Transverse colon (tissue), 4 donors: ENCODE measurements around the gene CADPS2.

Experiments used
- EP300 ChIP-seq: sonication (generic); formaldehyde crosslinking; IDR thresholded peaks from one replicate; pipeline ENCODE4 v1.6.1; 2017; ENCODE audit warnings: antibody characterized with exemption, low read depth
- POLR2A ChIP-seq: fragments of 450-650 bp; IDR thresholded peaks from one replicate; pipeline ENCODE4 v1.6.1; 2016; ENCODE audit warnings: antibody characterized with exemption, mild to moderate bottlenecking, moderate library complexity
- POLR2AphosphoS5 ChIP-seq, 3 donors: sonication (generic); formaldehyde crosslinking; IDR thresholded peaks; one replicate each; pipeline ENCODE4 v1.6.1; 2016; ENCODE audit warnings: antibody characterized with exemption in 3 of 3
- TF ChIP-seq, protein P1 (sequence below), 5 experiments: fragments of 200-600 bp in 3 of 5; fragments of 450-650 bp in 2 of 5; sonication (generic) in 3 of 5; IDR thresholded peaks; 1 replicate in 2 of 5; 2 replicates in 3 of 5; pipeline ENCODE4 v1.5.1; 2016 to 2017; ENCODE audit warnings: antibody characterized with exemption in 5 of 5, inconsistent platforms in 3 of 5, mild to moderate bottlenecking in 2 of 5, moderate library complexity in 1 of 5

DNA sequence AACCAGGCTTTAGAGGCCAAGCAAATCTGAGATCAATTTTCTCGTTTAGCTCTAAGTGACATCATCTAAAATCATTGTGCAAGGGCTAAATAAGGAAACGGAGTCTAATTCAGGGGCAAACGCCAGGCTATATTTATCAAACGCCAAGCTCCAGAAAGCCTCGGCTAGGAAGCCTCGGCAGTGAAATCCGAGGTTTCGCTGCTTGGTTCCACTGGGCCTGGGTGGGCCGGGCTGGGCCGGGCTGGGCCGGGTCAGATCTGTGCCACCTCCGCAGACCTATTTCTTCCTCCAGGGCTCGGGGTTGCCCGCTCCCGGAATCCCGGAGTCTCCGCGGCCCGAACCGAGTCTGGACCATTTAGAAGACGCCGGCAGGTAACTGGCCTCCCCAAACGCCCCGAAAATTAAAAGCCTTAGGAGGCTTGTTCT lies 581.3 kb downstream of the CADPS2 start:
- TF ChIP-seq POLR2A, result no peak
- TF ChIP-seq, protein P1, sequence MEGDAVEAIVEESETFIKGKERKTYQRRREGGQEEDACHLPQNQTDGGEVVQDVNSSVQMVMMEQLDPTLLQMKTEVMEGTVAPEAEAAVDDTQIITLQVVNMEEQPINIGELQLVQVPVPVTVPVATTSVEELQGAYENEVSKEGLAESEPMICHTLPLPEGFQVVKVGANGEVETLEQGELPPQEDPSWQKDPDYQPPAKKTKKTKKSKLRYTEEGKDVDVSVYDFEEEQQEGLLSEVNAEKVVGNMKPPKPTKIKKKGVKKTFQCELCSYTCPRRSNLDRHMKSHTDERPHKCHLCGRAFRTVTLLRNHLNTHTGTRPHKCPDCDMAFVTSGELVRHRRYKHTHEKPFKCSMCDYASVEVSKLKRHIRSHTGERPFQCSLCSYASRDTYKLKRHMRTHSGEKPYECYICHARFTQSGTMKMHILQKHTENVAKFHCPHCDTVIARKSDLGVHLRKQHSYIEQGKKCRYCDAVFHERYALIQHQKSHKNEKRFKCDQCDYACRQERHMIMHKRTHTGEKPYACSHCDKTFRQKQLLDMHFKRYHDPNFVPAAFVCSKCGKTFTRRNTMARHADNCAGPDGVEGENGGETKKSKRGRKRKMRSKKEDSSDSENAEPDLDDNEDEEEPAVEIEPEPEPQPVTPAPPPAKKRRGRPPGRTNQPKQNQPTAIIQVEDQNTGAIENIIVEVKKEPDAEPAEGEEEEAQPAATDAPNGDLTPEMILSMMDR (IDR thresholded peaks at IDR 0.05), result no peak
- TF ChIP-seq POLR2AphosphoS5 (IDR thresholded peaks at IDR 0.05), result no peak
- no peak for TF ChIP-seq EP300
